ENCODE data around the gene PPP6R3.

DNA sequence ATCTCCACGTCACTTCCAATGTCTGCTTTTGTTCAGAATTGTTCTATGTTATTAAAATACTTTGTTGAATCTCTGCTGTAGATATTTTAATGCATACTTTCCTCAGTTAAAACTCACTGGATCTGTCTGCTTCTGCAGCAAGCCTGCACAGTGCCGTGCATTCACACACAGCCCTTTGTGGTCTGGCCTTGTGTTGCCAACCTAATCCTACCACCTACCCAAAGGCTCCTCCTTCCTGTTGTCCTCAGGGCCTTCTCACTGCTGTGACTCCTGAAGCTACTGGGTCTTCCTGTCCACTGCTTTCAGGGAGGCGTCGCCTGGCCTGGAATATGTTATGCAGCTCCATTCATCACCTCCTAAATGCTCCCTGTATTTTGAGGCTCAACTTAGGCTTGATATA, 67.0 kb downstream of the PPP6R3 start:
- TF ChIP-seq, protein P1, sequence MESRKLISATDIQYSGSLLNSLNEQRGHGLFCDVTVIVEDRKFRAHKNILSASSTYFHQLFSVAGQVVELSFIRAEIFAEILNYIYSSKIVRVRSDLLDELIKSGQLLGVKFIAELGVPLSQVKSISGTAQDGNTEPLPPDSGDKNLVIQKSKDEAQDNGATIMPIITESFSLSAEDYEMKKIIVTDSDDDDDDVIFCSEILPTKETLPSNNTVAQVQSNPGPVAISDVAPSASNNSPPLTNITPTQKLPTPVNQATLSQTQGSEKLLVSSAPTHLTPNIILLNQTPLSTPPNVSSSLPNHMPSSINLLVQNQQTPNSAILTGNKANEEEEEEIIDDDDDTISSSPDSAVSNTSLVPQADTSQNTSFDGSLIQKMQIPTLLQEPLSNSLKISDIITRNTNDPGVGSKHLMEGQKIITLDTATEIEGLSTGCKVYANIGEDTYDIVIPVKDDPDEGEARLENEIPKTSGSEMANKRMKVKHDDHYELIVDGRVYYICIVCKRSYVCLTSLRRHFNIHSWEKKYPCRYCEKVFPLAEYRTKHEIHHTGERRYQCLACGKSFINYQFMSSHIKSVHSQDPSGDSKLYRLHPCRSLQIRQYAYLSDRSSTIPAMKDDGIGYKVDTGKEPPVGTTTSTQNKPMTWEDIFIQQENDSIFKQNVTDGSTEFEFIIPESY (IDR thresholded peaks at IDR 0.05; ENCODE audit: borderline replicate concordance, low read depth) = no peak
- TF ChIP-seq, protein P2, sequence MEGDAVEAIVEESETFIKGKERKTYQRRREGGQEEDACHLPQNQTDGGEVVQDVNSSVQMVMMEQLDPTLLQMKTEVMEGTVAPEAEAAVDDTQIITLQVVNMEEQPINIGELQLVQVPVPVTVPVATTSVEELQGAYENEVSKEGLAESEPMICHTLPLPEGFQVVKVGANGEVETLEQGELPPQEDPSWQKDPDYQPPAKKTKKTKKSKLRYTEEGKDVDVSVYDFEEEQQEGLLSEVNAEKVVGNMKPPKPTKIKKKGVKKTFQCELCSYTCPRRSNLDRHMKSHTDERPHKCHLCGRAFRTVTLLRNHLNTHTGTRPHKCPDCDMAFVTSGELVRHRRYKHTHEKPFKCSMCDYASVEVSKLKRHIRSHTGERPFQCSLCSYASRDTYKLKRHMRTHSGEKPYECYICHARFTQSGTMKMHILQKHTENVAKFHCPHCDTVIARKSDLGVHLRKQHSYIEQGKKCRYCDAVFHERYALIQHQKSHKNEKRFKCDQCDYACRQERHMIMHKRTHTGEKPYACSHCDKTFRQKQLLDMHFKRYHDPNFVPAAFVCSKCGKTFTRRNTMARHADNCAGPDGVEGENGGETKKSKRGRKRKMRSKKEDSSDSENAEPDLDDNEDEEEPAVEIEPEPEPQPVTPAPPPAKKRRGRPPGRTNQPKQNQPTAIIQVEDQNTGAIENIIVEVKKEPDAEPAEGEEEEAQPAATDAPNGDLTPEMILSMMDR (IDR thresholded peaks at IDR 0.05) = no peak
- TF ChIP-seq, protein P3, sequence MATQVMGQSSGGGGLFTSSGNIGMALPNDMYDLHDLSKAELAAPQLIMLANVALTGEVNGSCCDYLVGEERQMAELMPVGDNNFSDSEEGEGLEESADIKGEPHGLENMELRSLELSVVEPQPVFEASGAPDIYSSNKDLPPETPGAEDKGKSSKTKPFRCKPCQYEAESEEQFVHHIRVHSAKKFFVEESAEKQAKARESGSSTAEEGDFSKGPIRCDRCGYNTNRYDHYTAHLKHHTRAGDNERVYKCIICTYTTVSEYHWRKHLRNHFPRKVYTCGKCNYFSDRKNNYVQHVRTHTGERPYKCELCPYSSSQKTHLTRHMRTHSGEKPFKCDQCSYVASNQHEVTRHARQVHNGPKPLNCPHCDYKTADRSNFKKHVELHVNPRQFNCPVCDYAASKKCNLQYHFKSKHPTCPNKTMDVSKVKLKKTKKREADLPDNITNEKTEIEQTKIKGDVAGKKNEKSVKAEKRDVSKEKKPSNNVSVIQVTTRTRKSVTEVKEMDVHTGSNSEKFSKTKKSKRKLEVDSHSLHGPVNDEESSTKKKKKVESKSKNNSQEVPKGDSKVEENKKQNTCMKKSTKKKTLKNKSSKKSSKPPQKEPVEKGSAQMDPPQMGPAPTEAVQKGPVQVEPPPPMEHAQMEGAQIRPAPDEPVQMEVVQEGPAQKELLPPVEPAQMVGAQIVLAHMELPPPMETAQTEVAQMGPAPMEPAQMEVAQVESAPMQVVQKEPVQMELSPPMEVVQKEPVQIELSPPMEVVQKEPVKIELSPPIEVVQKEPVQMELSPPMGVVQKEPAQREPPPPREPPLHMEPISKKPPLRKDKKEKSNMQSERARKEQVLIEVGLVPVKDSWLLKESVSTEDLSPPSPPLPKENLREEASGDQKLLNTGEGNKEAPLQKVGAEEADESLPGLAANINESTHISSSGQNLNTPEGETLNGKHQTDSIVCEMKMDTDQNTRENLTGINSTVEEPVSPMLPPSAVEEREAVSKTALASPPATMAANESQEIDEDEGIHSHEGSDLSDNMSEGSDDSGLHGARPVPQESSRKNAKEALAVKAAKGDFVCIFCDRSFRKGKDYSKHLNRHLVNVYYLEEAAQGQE (IDR thresholded peaks at IDR 0.05; ENCODE audit: low read depth, low read length) = no peak

Data from SK-N-SH (cell line).